Omental fat pad (tissue), 4 donors: Measurements from ENCODE around the gene COX19. TPM values are rescaled to one million over a fixed set of nuclear protein-coding genes. Genes with fewer than 3 reads are reported as not detected.

ENCODE experiments used
- ATAC-seq: fragments of 150-250 bp; one replicate; pipeline ENCODE4 v1.9.1; 2016; ENCODE audit warnings: mild to moderate bottlenecking, moderate library complexity; ENCODE audit not compliant: low FRiP score
- DNase-seq: peaks from one replicate; pipeline ENCODE4 v3.0.0-alpha.2; 2019; ENCODE audit warnings: low spot score
- CTCF ChIP-seq, 3 donors: fragments of 450-650 bp; IDR thresholded peaks; one replicate each; pipeline ENCODE4 v1.5.1; 2016 to 2017; ENCODE audit warnings: antibody characterized with exemption in 3 of 3, mild to moderate bottlenecking in 3 of 3, moderate library complexity in 2 of 3
- total RNA-seq, 4 donors: library from RNA; depleted of rRNA; stranded (reverse); fragments of >200 nt; gene quantifications; one replicate each; pipeline ENCODE4 v1.1.0, GENCODE V29; 2016

The COX19 gene
- total RNA-seq, 4 donors from 2014 or later = 8.1 to 16.9 (median 10.0) TPM

- DNase-seq (no peak), ATAC-seq (no peak)
- no peak for TF ChIP-seq CTCF (IDR thresholded peaks at IDR 0.05)
Measured at GRCh38 chr7:1020849-1021251, 45.5 kb upstream of the COX19 start.

GRCh38 chr7:1019789-1020610 is 44.7 kb upstream of the COX19 start:
- ATAC-seq (no peak), DNase-seq (no peak)
- TF ChIP-seq CTCF (IDR thresholded peaks at IDR 0.05) = no peak

- TF ChIP-seq CTCF (IDR thresholded peaks at IDR 0.05) = no peak
- ATAC-seq (no peak), DNase-seq (no peak)
Measured at GRCh38 chr7:1019255-1019785, 44.0 kb upstream of the COX19 start.

GRCh38 chr7:1018334-1018695 is 43.0 kb upstream of the COX19 start:
- no peak for TF ChIP-seq CTCF (IDR thresholded peaks at IDR 0.05)
- no peak for ATAC-seq
- DNase-seq = no peak

GRCh38 chr7:1017586-1018333 is 42.4 kb upstream of the COX19 start:
- no peak for TF ChIP-seq CTCF (IDR thresholded peaks at IDR 0.05)
- no peak for DNase-seq
- no peak for ATAC-seq

GRCh38 chr7:1016577-1017531 is 41.5 kb upstream of the COX19 start:
- ATAC-seq (no peak), DNase-seq (no peak)
- no peak for TF ChIP-seq CTCF (IDR thresholded peaks at IDR 0.05)
